HL-60 (cell line): ENCODE measurements around the gene NEUROG1.

Experiments
- CTCF ChIP-seq: IDR thresholded peaks from one replicate; pipeline ENCODE4 v1.5.1; 2011; ENCODE audit warnings: low read length, control low read depth, inconsistent platforms; ENCODE audit not compliant: insufficient read depth
- GABPA ChIP-seq: IDR thresholded peaks from 2 replicates; pipeline ENCODE4 v1.6.1; 2012; ENCODE audit warnings: low read depth
- POLR2AphosphoS5 ChIP-seq: IDR thresholded peaks from 2 replicates; pipeline ENCODE4 v1.6.1; 2012; ENCODE audit warnings: low read depth
- REST ChIP-seq: IDR thresholded peaks from 2 replicates; pipeline ENCODE4 v1.6.1; 2012; ENCODE audit warnings: low read depth; ENCODE audit not compliant: insufficient replicate concordance
- SPI1 ChIP-seq: IDR thresholded peaks from 2 replicates; pipeline ENCODE4 v1.6.1; 2012; ENCODE audit warnings: low read depth, mild to moderate bottlenecking, borderline replicate concordance

- TF ChIP-seq CTCF (peak; percentile 74), GABPA (no peak), SPI1 (no peak), POLR2AphosphoS5 (no peak), REST (no peak)
Measured at GRCh38 chr5:135565725-135566421, 30.1 kb upstream of the NEUROG1 start.
